Upper lobe of right lung (tissue), 1 donor: ENCODE data around the gene GAN. TPM values are rescaled to one million over a fixed set of nuclear protein-coding genes. Genes with fewer than 3 reads are reported as not detected.

ENCODE experiments used
- ATAC-seq: fragments of 200-7000 bp; cut with Tn5 transposase; one replicate; pipeline ENCODE4 v1.9.1; 2020; ENCODE audit warnings: mild to moderate bottlenecking, moderate library complexity
- DNase-seq: peaks from one replicate; pipeline ENCODE4 v3.0.0-alpha.2; 2020
- H3K27ac ChIP-seq: fragments of 200-600 bp; one replicate; pipeline ENCODE4 v1.8.0; 2022
- H3K27me3 ChIP-seq: fragments of 200-600 bp; one replicate; pipeline ENCODE4 v1.8.0; 2022; ENCODE audit warnings: mild to moderate bottlenecking
- H3K36me3 ChIP-seq: fragments of 200-600 bp; one replicate; pipeline ENCODE4 v1.8.0; 2022
- H3K4me1 ChIP-seq: fragments of 200-600 bp; one replicate; pipeline ENCODE4 v1.8.0; 2022
- H3K4me3 ChIP-seq: fragments of 200-600 bp; one replicate; pipeline ENCODE4 v1.8.0; 2022; ENCODE audit warnings: mild to moderate bottlenecking
- H3K9me3 ChIP-seq: fragments of 200-600 bp; one replicate; pipeline ENCODE4 v1.8.0; 2022
- intact Hi-C: fragments of 100-400 bp; cut with DNase I; formaldehyde crosslinking; loops from one replicate; pipeline ENCODE4 v1.11.0; 2022
- total RNA-seq: library from RNA; stranded (reverse); fragmentation: NEBNext Ultra II Directional; extraction: Animal tissue kit (Norgen Biotek cat#: 25700); gene quantifications from one replicate; pipeline ENCODE4 v1.2.1, GENCODE V29; 2021
- TF ChIP-seq, protein P1 (sequence below): fragments of 200-600 bp; IDR thresholded peaks from one replicate; pipeline ENCODE4 v1.8.0; 2022; ENCODE audit warnings: antibody characterized with exemption
- donor health status: DM: no; HTN: yes; CAD: no; lungs with severe emphysema.

The GAN gene
- total RNA-seq, 1 donor from 2014 or later: 7.3 TPM

DNA sequence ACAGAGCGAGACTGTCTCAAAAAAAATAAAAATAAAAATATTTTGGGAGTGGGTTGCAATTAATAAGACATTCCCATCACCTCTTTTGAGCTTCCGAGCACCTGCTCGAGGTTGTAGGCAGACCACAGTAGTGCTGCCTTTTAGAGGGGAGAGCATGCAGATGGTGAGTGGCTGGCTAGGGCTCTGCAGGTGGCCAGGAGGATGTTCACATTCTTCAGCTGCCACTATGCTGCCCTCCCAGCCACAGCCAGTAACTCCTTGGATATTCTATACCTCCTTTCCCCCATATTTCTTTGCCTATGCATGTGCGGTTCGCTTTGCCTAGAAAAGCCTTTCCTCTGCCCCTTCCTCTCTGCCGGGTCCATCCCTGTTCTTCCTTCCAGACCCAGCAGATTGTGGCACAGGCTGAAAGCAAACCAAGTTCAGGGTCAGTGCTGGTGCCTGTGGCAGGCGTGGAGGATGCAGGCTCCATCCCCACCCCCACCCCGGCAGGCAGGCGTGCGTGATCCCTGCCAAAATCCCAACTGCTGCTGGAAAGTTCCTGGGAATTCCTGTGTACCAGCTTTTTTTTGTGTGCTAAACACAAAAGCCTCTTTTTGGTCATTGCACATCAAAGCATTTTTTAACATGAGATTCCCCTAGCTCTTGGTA, 96.0 kb downstream of the GAN start:
- no peak for ATAC-seq
- H3K27me3 ChIP-seq: no peaks in the 10 kb centered on the region
- intact Hi-C loops: no loop called here
- TF ChIP-seq, protein P1, sequence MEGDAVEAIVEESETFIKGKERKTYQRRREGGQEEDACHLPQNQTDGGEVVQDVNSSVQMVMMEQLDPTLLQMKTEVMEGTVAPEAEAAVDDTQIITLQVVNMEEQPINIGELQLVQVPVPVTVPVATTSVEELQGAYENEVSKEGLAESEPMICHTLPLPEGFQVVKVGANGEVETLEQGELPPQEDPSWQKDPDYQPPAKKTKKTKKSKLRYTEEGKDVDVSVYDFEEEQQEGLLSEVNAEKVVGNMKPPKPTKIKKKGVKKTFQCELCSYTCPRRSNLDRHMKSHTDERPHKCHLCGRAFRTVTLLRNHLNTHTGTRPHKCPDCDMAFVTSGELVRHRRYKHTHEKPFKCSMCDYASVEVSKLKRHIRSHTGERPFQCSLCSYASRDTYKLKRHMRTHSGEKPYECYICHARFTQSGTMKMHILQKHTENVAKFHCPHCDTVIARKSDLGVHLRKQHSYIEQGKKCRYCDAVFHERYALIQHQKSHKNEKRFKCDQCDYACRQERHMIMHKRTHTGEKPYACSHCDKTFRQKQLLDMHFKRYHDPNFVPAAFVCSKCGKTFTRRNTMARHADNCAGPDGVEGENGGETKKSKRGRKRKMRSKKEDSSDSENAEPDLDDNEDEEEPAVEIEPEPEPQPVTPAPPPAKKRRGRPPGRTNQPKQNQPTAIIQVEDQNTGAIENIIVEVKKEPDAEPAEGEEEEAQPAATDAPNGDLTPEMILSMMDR: no peak
- DNase-seq: no peak
- no peaks in the 10 kb centered on the region for H3K36me3 ChIP-seq
- no peaks in the 10 kb centered on the region for H3K9me3 ChIP-seq
- no peak overlapping the region for H3K27ac ChIP-seq
- H3K4me1 ChIP-seq: no peaks in the 10 kb centered on the region
- H3K4me3 ChIP-seq: no peak overlapping the region

DNA sequence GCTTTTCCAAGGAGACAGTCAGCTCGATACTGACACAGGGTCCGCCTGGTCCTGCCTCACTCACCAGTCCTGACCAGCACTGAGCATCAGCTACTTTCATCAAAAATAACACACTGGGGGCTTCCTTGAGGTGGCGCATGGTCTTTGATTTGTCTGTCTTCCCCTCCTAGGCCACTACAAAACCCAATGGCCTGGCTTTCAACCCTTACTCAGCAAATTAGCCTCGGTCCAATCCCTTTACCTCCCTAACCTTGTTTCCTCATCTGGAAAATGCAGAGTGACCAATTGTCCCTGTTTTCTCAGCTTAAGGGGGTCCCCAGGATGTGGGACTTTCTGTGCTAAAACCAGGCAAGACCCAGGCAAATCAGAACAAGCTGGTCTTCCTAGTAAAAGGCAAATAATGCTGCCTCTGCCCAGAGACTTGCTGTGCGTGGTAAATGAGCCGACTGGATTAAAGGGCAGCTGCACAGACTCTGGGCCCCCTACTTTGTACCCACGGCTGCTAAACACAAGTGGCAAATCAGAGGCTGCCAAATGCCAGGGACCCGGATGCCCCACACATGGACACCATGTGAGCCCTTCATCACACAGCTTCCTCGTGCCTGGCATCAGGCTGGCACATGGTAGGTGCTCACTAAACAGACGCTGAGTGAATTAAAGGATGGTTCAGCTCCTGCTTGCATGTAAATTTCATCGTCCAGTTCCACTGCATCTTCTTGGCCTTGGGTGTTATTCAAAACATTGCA, 98.7 kb downstream of the GAN start:
- Histone ChIP-seq H3K9me3 (no peaks in the 10 kb centered on the region), H3K4me1 (no peaks in the 10 kb centered on the region), H3K27me3 (no peaks in the 10 kb centered on the region), H3K27ac (no peak overlapping the region), H3K4me3 (no peak overlapping the region), H3K36me3 (no peaks in the 10 kb centered on the region)
- intact Hi-C loops: no loop called here
- ATAC-seq: no peak
- no peak for DNase-seq
- TF ChIP-seq, protein P1: no peak

DNA sequence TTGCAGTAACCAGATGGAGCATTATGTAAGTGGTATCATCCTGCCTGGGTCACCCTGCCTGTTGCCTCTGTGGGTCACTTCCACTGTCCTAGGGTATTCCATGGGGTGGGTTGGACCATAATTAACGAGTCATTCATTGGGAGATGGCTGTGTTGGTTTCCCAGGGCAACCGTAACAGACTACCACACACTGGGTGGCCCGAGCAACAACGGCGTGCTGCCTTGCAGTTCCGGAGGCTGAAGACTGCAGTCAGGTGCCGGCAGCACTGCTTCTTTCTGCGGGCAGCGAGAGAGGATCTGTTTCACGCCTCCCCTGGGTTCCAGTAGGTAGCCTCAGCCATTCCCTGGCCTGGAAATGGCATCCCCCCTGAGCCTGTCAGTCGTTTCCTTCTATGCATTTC, 101.0 kb downstream of the GAN start:
- H3K36me3 ChIP-seq: no peaks in the 10 kb centered on the region
- intact Hi-C loops: no loop called here
- no peaks in the 10 kb centered on the region for H3K27me3 ChIP-seq
- H3K9me3 ChIP-seq: no peaks in the 10 kb centered on the region
- no peak for DNase-seq
- TF ChIP-seq, protein P1: no peak
- ATAC-seq: no peak
- H3K4me1 ChIP-seq: no peaks in the 10 kb centered on the region
- H3K4me3 ChIP-seq: no peak overlapping the region
- H3K27ac ChIP-seq: no peak overlapping the region

DNA sequence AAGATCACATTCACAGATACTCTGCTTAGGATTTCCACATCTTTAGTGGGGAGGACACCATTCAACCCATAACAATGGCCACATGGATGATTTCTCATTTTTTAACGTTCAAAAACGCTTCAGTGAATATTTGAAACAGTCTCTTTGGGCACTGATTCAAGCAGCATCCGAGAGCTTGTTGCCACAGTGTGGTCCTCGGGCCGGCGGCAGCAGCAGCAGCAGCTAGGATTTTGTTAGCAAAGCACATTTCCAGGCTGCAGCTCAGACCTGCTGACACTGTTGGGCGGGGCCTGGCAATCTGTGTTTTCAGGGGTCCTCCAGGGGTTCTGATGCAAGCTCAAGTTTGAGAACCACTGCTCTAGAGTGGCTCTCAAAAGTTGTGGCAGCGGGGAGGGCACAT, 102.0 kb downstream of the GAN start:
- H3K27me3 ChIP-seq: no peaks in the 10 kb centered on the region
- H3K9me3 ChIP-seq: no peaks in the 10 kb centered on the region
- DNase-seq (no peak), ATAC-seq (no peak)
- no peak overlapping the region for H3K27ac ChIP-seq
- H3K4me1 ChIP-seq: no peaks in the 10 kb centered on the region
- intact Hi-C loops: no loop called here
- no peaks in the 10 kb centered on the region for H3K36me3 ChIP-seq
- TF ChIP-seq, protein P1: no peak
- H3K4me3 ChIP-seq: no peak overlapping the region

DNA sequence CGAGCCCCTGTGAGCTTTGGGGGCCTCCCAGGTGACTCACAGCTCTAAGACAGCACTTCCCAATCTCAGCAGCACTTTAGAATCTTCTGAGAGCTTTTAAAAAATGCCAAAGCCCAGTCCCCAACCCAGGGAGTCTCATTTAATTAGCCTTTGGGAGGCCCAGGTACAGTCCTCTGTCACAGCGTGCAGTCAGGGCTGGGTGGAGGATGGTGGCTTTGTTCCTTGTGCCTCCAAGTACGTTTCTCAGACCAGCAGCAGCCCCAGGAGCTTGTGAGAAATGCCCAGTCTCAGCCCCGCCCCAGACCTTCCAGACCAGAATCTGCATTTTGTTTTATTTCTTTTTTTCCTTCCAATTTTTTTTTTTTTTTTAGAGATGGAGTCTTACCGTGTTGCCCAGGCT, 102.4 kb downstream of the GAN start:
- no peaks in the 10 kb centered on the region for H3K36me3 ChIP-seq
- no peak for ATAC-seq
- no peak overlapping the region for H3K4me3 ChIP-seq
- H3K27ac ChIP-seq: no peak overlapping the region
- no peaks in the 10 kb centered on the region for H3K9me3 ChIP-seq
- TF ChIP-seq, protein P1: no peak
- intact Hi-C loops: no loop called here
- H3K27me3 ChIP-seq: no peaks in the 10 kb centered on the region
- no peaks in the 10 kb centered on the region for H3K4me1 ChIP-seq
- no peak for DNase-seq
